Stomach (tissue), 4 donors: ENCODE measurements around the gene WWOX.

ENCODE experiments used
- CTCF ChIP-seq, 7 experiments: fragments of 450-650 bp in 4 of 7; fragments of 200-600 bp in 3 of 7; sonication (generic) in 3 of 7; IDR thresholded peaks; one replicate each; pipeline ENCODE4 v1.5.1; 2016 to 2019; ENCODE audit warnings: antibody characterized with exemption in 7 of 7, control low read depth in 2 of 7, mild to moderate bottlenecking in 1 of 7
- EP300 ChIP-seq: sonication (generic); formaldehyde crosslinking; IDR thresholded peaks from one replicate; pipeline ENCODE4 v1.6.1; 2017; ENCODE audit warnings: antibody characterized with exemption
- POLR2A ChIP-seq, 4 donors: fragments of 450-650 bp; IDR thresholded peaks; one replicate each; pipeline ENCODE4 v1.6.1; 2016; ENCODE audit warnings: antibody characterized with exemption in 4 of 4, control low read depth in 2 of 4, mild to moderate bottlenecking in 1 of 4, moderate library complexity in 1 of 4
- POLR2AphosphoS5 ChIP-seq, 3 donors: sonication (generic); formaldehyde crosslinking; IDR thresholded peaks; one replicate each; pipeline ENCODE4 v1.6.1; 2016; ENCODE audit warnings: antibody characterized with exemption in 3 of 3

GRCh38 chr16:79018650-79019429 lies 919.4 kb downstream of the WWOX start:
- TF ChIP-seq CTCF (IDR thresholded peaks at IDR 0.05) (no peak), POLR2A (IDR thresholded peaks at IDR 0.05) (no peak), POLR2AphosphoS5 (IDR thresholded peaks at IDR 0.05) (no peak), EP300 (no peak)
